GM21515 (cell line): Measurements from ENCODE around the gene RSBN1L.
A peak's percentile ranks its signal among the peaks of the same experiment; 100 is the strongest.
"Not testable (repeated sequence)": the region's sequence is repeated elsewhere in the genome, so short reads cannot be mapped to it uniquely, and the experiment has no call there.

Source experiments
- ATAC-seq: cut with Tn5 transposase; IDR thresholded peaks from one replicate; pipeline ENCODE4 v1.9.1; 2021; ENCODE audit not compliant: unreplicated experiment

Gene RSBN1L

DNA sequence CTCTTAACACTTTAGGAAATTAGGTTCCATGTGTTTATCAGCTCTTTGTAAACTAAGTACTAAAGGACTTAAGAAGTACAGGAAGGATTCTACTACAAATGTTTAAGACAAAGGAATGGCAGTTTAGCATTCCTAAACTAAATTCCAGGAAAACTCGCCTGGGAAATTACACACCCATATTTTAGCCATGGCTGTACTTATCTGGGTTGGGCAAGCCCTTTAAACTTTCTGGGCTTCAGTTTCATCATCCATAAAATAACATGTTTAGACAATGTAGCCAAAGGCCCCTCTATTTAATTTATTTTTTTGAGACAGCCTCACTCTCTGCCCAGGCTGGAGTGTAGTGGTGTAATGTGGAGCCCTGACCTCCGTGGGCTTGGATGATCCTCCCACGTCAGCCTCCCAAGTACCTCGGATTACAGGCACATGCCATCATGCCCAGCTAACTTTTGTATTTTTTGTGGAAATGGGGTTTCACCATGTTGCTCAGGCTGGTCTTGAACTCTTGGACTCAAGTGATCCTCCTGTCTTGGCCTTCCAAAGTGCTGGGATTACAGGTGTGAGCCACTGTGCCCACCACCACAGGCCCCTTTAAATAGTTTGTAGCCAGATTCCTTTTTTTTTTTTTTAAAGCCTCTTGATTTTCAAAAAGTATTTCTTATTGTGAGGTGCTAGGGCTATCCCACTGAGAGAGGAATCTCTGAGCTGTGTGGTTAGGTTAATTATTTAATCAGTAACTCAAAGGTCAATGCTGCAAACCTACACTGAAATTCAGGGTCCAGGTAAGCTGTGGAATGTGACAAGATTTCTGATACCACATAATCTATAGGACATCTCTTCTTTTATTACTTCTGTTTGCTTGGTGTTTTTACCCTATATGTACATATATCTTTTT, 69.9 kb downstream of the RSBN1L start:
- ATAC-seq = no peak

DNA sequence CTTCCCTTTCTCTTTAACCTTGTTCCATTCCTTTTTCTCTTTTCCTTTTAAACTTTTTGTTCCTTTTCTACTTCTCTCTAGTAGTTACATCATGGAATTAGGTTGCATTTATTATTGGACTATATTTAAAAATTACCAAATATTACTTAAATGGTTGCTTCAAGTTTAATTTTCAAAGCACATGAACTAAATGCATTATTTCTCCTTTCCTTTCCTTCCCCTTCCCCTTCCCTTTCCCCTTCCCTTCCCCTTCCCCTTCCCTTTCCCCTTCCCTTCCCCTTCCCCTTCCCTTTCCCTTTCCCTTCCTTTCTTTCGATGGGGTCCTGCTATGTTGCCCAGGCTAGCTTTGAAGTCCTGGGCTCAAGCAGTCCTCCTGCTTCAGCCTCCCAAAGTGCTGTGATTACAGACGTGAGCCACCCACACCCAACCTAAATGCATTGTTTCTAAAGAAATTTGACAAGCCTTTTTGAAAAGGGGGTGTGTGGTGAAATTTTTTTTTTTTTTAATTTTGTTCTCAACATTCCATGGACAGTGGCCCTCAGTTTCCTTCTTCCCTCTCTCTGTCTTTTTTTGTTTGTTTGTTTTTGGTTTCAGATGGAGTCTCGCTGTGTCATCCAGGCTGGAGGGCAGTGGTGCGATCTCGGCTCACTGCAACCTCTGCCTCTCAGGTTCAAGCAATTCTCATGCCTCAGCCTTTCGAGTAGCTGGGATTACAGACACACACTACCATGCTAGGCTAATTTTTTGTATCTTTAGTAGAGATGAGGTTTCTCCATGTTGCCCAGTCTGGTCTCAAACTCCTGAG, 70.7 kb downstream of the RSBN1L start:
- ATAC-seq = no peak

DNA sequence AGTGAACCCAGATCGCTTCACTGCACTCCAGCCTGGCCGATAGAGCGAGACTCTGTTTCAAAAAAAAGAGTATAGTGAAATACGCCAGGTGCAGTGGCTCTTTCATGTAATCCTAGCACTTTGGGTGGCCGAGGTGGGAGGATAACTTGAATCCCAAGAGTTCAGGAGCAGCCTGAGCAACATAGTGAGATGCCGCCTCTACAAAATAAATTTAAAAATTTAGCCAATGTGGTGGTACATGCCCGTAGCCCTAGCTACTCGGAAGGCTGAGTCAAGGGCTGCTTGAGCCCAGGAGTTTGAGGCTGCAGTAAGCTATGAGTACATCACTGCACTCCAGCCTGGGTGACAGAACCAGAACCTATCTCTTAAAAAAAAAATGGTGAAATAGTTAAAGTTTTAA, 74.1 kb downstream of the RSBN1L start:
- no peak for ATAC-seq

DNA sequence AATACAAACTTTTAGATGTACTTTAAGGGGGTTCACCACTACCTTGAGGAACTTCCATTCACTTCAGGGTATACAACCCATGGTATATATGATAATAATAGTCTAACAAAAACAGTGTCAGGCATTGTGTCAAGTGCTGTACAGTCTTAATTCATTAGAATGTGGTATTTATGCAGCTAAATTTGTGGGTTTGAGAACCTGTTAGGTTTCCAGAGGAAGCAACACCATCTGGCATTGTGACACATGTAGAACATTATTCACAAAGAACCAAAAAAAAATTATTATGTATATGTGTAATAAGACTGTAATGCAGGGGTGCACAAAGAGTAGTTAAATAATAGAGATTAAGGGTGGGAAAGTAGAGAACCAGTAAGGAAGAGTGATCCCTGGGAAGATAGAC, 75.6 kb downstream of the RSBN1L start:
- ATAC-seq = no peak

DNA sequence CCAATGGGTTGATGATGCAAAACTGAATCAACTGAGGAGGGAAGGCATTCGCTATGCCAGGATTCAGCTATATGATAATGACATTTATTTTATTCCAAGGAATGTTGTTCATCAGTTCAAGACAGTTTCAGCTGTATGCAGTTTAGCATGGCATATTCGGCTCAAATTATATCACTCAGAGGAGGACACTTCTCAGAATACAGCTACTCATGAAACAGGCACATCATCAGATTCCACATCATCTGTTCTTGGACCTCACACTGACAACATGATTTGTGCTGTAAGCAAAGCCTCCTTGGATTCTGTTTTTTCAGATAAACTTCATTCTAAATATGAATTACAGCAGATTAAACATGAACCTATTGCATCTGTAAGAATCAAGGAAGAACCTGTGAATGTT, 82.3 kb downstream of the RSBN1L start:
- ATAC-seq = no peak

DNA sequence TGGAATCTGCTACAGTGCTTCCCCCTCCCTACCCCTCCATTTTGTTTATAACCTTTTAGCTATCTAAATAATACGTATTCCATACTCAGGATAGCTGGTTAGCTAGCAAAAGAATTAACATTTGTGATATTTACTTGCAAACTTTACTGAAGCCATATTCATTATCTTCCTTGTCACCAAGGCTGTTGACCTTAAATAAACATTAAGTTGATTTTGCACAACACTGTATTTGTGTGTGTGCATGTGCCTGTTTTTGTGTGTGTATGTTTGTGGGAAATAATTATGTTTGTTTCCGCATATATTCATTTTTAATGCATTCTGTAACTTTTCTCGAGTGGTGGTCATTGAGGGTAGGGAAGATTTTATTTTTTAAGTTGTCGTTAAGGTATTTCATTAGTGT, 86.1 kb downstream of the RSBN1L start:
- no peak for ATAC-seq

DNA sequence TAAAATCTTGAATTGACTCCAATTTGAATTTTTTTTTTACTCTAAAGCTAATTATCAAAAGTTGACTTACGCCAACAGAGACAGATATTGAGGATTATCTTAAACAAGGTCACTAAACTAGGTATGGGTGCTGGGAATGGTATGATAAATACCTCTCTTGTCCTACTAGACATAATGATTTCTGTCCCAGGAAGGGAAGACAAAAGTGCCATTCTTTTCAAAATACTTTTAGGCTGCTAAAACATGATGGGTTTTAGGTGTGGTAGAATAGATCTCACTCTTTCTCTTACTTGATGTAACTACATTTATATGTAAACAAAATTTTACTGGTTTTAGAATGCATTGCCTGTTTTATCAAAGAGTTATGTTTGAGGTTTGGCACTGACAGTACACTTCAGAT, 86.9 kb downstream of the RSBN1L start:
- ATAC-seq = no peak

DNA sequence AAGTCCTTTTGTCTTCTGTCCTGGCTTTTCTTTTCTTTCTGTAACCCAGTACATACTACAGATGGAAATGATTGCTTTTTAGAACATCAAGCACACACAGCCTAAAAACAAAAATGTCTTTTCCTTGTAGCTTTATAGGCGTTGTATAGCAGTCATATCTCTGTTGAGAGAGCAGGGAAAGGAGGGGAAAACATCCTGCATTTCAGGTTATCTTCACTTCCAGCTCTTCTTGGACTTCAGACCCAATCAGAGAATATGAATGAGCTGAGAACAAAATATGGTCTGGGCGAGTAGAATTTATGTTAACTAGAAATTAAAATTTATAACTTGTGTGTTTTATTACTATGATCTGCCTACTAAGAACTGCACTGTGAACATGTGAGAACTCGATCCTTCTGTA, 87.3 kb downstream of the RSBN1L start:
- no peak for ATAC-seq

DNA sequence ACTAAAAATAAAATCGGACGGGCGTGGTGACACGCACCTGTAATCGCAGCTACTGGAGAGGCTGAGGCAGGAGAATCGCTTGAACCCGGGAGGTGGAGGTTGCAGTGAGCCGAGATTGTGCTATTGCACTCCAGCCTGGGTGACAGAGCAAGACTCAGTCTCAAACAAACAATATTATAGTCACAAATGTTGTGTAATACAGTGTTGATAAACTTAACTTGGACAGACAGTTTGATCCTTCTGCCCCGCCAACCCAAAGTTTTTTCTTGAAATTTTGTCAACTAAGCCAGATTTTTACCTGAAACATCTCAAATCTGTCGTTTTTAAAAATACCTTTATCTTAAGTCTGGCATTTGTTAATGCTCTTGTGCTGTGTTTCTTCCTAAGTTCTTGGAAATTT, 88.2 kb downstream of the RSBN1L start:
- not testable (repeated sequence) for ATAC-seq

DNA sequence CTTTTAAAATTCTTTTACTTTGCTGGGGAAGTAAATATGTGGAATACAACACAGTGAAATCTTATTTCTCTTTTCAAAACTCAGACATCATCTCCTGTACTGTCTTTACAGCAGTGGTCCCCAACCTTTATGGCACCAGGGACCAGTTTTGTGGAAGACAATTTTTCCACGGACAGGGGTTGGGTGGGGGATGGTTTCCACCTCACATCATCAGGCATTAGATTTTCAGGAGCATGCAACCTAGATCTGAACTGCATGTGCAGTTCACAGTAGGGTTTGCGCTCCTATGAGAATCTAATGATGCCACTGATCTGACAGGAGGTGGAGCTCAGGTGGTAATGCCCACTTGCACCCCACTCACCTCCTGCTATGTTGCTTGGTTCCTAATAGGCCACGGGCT, 89.8 kb downstream of the RSBN1L start:
- ATAC-seq = no peak

DNA sequence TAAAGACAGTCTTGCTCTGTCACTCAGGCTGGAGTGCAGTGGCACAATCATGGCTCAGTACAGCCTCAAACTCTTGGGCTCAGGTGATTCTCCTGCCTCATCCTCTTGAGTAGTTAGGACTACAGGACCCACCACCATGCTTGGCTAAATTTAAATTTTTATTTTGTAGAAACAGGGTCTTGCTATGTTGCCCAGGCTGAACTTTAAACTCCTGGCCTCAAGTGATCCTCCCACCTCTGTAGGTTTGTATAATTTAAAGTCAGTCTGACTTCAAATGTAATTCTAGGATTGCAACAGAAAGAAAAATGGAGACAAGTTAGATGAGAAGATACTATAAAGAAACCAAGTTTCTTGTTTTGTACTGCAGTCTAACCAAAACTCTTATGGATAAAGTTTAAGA, 90.5 kb downstream of the RSBN1L start:
- ATAC-seq = no peak

DNA sequence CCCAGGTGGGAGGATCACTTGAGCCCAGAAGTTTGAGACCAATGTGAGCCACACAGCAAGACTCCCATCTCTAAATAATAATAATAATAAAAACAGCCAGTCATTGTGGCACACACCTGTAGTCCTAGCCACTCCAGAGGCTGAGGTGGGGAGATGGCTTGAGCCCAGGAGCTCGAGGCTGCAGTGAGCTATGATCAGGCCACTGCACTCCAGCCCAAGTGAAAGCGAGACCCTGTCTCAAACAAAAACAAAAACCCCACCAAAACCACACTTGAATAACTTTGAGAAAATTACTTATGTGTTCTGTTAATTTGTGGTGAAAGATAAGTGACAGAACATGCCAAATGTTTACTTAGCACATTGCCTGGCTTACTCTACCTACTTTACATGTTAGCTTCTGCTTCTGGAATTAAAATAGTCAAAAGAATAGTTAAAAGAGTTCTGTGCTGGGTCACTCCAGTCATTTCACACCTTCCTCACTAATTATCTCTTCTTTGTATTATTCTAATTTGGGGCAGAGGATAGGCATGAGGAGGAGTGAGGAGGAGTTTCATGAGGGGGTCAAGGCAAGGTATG, 92.2 kb downstream of the RSBN1L start:
- no peak for ATAC-seq

DNA sequence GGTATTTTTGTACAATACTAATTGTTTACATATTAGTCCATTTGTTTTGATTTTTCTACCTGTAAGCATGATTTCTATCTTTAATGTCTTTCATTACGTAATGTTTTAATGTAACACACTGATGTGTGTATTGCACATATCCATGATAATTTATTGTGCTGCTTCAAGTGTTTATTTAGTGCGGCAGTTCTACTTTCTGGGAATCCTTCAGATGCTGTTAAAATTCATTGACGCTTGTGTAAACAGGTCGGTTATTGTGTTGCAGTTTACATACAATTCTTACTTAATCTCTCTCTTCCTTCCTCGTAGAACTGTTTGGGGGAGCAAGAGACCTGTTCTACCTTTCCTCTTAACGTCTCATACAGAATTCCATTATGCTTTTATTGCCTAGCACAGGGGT, 95.1 kb downstream of the RSBN1L start:
- no peak for ATAC-seq

DNA sequence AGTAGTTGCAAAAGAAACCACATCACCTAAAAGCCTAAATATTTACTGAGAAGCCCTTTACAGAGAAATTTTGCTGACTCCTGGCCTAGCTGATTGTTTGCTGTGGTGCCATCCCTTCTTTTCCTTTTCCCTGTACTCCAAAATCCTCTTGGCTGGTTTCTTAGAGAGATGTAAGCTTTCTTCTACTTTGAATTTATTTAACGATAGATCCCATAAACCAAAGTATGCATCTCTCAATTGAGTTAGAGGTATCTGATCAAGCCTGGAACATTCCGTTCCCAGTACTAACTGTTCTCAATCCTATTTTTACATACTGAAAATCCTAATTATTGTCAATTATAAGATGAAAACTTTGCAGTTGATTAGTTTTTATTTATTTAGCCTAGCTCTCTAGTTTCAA, 95.7 kb downstream of the RSBN1L start:
- ATAC-seq = no peak

DNA sequence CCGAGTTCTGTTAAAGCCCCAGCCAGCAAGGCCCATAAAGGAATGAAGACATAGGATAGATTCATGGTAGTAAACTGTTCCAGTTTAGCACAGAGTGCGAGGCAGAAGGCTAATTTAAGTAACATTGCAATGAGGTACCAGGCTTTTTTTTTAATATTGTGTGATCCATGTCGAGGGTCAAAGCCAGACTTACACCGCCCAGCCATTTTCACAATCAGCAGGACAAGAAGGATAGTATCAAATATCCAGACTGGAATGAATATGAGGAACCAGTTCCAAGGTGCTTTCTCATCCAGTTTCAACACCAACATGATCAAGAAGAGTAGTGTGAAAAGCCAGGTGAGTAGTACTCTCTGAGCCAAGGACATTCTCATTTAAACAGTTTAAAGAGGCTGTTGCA, 97.7 kb downstream of the RSBN1L start:
- ATAC-seq = no peak

DNA sequence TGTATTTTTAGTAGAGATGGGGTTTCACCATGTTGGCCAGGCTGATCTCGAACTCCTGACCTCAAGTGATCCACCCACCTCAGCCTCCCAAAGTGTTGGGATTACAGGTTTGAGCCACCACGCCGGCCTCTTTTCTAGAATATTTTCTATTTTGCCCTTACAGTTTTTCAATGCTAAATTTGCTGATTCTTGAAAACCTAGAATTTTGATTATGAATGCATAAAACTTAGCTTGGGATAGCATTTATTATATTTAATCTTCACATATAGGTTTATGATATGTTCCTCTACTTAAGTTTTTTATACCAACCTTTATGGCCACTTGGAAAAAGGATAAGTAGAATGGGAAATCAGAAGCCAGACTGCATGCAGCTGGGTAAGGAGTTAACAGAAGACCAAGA, 99.8 kb downstream of the RSBN1L start:
- ATAC-seq = no peak

DNA sequence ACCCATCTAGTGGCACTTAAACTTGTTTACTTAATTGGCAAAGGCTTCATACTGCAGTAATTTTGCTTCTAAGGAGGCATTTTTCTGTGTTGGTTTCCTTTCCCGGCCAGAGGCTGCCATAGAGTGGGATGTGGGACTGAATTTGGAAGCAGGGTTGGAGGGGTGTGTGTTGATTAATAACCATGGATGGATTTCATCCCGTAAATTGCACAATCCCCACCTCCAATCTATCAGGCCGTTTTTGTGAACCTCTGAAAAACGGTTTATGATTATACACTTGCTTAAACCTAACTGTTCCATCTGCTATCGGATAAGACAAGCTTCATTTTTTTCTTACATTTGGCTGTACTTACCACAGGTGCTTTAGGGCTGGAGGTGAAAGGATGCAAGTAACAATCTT, 100.7 kb downstream of the RSBN1L start:
- no peak for ATAC-seq

DNA sequence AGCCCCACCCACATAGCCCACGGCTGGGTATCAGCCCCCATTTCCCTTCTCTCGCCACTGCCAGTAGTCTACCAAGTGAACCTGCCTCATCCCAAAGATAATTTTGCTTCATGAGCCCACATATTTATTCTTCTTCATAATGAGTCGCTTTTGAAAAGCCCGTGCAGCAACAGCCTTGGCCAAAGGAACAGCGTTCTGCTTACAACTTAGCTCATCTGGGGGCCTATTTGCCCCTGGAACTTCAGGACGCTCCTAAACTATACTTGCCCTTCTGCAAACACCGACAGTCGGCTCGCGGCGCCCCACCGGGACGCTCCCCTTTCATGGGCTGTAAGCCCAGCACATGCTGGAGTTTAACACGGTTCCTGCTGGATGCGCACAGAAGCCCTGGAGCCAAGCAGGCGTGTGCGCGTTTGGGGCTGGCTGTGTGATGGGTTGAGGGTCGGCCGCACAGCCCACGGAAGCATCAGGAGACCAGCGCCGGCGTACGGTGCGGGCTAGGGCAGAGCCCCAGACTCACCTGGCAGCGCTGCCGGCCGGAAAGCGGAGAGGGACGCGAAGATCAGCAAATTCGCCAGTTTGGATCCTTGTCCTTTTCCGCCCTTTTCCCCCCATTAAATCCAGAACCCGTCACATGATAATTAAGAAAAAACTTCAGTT, 101.6 kb downstream of the RSBN1L start:
- peak; percentile 28 for ATAC-seq

DNA sequence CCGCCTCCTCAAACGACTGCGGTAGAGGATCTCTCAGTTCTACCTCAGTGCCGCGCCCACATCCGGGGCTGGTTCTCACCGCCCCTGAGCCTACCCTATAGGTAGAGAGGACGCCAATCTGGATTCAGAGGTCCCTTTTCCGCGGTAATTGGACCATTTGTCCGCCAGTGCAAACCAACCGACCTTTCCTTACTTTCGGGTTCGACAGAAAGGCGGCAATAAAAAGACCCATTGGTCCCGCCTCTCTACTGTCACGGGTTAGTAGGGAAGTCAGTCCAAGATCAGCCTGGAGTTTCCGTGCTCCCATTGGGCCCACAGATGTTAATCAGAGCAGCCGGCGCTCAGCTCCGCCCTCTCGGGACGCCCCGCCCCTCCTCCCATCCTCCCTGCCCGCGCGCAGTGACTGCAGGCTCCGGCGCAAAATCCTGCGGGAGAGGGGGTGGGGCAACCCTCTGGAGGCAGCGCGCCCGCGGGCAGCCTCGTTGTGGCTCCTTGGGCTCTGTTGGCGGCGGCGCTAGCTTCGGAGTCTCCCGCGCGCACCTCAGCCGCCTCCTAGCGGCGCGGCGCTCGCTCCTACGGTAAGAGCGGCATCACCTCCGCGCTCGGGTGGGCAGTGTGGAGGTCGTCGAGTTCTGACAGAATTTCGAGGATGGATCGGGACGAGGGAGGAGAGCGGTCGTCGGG, 102.3 kb downstream of the RSBN1L start, which contains the start of the genes PHTF2 and TMEM60:
Gene PHTF2 (plus strand): TSS at position 380 of the 684 bp plus-strand sequence.
Gene TMEM60 (minus strand): TSS at position 41 of the 684 bp plus-strand sequence. CDS start 4,061 bp downstream, outside the sequence.
- peak; percentile 91 for ATAC-seq
